ENCODE measurements around the gene GPR160.

DNA sequence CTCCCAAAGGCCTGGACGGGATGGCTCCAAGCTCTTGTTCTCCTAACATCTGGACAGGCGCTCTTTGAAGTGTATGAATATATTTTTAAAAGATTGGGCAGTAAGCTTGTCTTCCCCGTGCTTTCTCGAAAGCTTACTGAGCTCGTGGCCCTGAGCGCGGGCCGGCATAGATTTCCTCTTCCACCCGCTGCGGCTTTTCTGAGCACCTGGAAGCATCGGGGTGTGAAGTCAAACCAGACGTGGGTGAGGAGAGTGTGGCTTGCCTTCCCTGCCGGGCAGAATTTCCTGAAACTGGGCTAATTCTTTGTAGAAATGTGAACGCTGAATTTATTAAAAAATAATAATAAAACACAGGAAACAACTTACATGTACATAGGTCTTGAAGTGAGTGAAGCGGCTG lies 25.9 kb downstream of the GPR160 start:
- no peak for TF ChIP-seq FOXM1 (IDR thresholded peaks at IDR 0.05; ENCODE audit: borderline replicate concordance, low read depth)
- TF ChIP-seq TEAD4 (IDR thresholded peaks at IDR 0.05), result no peak
- no peak for TF ChIP-seq CREB1 (IDR thresholded peaks at IDR 0.05; ENCODE audit: low read depth)
- no peak for TF ChIP-seq TCF12 (IDR thresholded peaks at IDR 0.05; ENCODE audit: low read depth)
- TF ChIP-seq, protein P1, sequence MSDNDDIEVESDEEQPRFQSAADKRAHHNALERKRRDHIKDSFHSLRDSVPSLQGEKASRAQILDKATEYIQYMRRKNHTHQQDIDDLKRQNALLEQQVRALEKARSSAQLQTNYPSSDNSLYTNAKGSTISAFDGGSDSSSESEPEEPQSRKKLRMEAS (IDR thresholded peaks at IDR 0.05), result no peak
- TF ChIP-seq EP300 (IDR thresholded peaks at IDR 0.05; ENCODE audit: borderline replicate concordance), result no peak
- no peak for TF ChIP-seq CEBPB (IDR thresholded peaks at IDR 0.05)
- TF ChIP-seq EGR1 (IDR thresholded peaks at IDR 0.05), result no peak
- no peak for TF ChIP-seq USF1 (IDR thresholded peaks at IDR 0.05)
- no peak for TF ChIP-seq YY1 (IDR thresholded peaks at IDR 0.05; ENCODE audit: low read depth)
- TF ChIP-seq REST (IDR thresholded peaks at IDR 0.05; ENCODE audit: low read depth), result no peak
- TF ChIP-seq RAD21 (IDR thresholded peaks at IDR 0.05; ENCODE audit: low read depth), result no peak
- TF ChIP-seq NFIC (IDR thresholded peaks at IDR 0.05), result no peak
